VCaP (cell line): ENCODE data around the gene RNPEPL1.
A peak's percentile ranks its signal among the peaks of the same experiment; 100 is the strongest.

Experiments
- H3K27ac ChIP-seq: fragments of 450-650 bp; 2 replicates; pipeline ENCODE4 v1.5.1; 2017
- CTCF ChIP-seq: fragments of 450-650 bp; conservative IDR thresholded peaks from 2 replicates; pipeline ENCODE4 v1.5.1; 2017; ENCODE audit warnings: mild to moderate bottlenecking, moderate library complexity

RNPEPL1 gene

GRCh38 chr2:240563951-240564560 is 4.2 kb upstream of the RNPEPL1 start:
- TF ChIP-seq CTCF = no peak
- H3K27ac ChIP-seq = no peak overlapping the region

- H3K27ac ChIP-seq = no peak overlapping the region
- no peak for TF ChIP-seq CTCF
Measured at GRCh38 chr2:240564561-240565332, 3.5 kb upstream of the RNPEPL1 start.

GRCh38 chr2:240565333-240566202 is 2.7 kb upstream of the RNPEPL1 start:
- TF ChIP-seq CTCF = no peak
- H3K27ac ChIP-seq = peak overlapping the region; percentile 91

GRCh38 chr2:240566203-240567136 is 1.8 kb upstream of the RNPEPL1 start:
- TF ChIP-seq CTCF = peak; percentile 97
- peak overlapping the region; percentile 91 for H3K27ac ChIP-seq

- peak overlapping the region; percentile 91 for H3K27ac ChIP-seq
- no peak for TF ChIP-seq CTCF
Measured at GRCh38 chr2:240567137-240567871, 980 bp upstream of the RNPEPL1 start.

- no peak for TF ChIP-seq CTCF
- peak overlapping the region; percentile 91 for H3K27ac ChIP-seq
Measured at GRCh38 chr2:240568678-240569522, 616 bp downstream of the RNPEPL1 start.
